Left renal pelvis (tissue), 4 donors: ENCODE measurements around the gene TMTC2. TPM values are rescaled to one million over a fixed set of nuclear protein-coding genes. Genes with fewer than 3 reads are reported as not detected.

Experiments used
- DNase-seq, 4 donors: peaks; one replicate each; pipeline ENCODE4 v3.0.0-alpha.2; 2013; ENCODE audit warnings: low read depth in 4 of 4, low spot score in 3 of 4
- polyA plus RNA-seq, 4 donors: library from polyadenylated mRNA; unstranded; fragments of 120-200 nt; gene quantifications; one replicate each; pipeline ENCODE4 v1.2.1, GENCODE V29; 2013; ENCODE audit not compliant: insufficient read length in 4 of 4

TMTC2 gene
- polyA plus RNA-seq, 4 donors = 41.5 to 105 (median 43.9) TPM

DNA sequence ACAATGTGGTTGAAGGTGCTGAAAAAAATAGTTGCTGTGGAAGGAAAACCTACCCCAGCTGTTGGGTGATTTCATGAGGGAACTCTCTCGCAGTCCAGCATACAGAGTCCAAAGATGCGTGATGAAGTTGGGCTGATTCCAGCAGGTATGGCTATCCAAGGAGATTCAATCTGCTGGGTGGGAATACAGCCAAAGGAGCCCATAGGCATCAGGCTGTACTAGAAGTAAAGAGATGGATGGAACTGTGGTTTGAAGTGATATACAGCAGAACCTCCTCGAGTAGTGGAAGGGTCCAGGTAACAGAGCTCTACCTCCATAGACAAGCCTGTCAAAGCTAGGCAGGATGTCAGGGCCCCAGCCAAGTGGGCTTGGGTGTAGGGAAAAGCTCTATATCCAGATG is 11.5 kb upstream of the TMTC2 start:
- DNase-seq = no peak

DNA sequence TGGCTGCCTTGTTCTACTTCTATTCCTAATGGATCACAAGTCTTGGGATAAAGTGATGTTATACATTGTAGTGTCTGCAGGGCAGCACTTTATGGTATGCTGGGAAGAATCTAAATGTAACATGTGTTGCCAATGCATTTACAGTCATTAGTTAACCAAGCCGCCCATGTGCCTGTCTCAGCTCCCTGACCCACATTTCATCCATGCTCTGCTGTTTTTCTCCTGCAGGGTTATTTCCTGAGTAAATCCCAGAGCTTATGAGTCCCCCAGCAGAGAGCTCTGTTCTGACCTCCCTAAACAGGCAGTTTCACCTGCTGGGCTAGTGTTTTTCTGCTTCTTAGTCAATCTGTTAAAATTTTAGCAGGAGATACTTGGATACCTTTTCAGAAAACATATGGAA is 4.4 kb upstream of the TMTC2 start:
- no peak for DNase-seq

DNA sequence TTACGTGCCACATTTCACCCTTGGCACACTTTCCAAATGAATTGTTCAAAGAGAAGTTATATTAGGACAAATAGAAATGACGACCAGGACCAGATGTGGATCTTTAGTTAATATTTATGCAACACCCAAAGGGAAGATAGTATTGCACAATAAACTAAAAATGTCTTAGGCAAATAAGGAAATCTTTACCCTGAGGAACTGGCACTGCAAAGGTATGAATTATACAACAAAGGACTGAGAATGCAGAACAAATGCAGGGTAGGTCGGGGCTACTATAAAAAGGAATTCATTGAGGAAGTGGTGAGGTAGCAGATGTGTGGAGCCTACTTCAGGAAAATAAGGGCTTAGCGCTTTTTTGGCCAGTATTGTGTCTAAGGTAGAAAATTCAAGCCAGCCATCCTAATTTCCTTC is 3.9 kb upstream of the TMTC2 start:
- no peak for DNase-seq

DNA sequence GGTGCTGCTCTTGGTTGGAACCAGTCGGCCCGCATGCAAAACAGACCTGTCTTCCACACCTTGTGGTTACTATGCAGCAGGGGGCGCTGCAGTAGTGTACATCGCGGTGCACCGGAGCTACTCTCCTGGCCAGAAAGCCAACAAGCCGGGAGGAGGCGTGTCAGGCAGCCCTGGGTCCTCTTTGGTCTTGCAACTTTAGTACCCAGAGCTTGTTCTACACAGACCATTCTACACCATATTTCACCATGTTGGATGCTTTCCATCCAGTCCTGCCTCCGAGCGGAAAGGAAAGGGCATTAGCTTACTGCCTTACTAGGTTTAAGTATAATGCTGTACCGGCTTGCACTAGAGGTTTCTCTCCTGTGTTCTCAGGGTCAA is 927 bp upstream of the TMTC2 start:
- DNase-seq = peak; percentile 86 to 90 (median 87)

DNA sequence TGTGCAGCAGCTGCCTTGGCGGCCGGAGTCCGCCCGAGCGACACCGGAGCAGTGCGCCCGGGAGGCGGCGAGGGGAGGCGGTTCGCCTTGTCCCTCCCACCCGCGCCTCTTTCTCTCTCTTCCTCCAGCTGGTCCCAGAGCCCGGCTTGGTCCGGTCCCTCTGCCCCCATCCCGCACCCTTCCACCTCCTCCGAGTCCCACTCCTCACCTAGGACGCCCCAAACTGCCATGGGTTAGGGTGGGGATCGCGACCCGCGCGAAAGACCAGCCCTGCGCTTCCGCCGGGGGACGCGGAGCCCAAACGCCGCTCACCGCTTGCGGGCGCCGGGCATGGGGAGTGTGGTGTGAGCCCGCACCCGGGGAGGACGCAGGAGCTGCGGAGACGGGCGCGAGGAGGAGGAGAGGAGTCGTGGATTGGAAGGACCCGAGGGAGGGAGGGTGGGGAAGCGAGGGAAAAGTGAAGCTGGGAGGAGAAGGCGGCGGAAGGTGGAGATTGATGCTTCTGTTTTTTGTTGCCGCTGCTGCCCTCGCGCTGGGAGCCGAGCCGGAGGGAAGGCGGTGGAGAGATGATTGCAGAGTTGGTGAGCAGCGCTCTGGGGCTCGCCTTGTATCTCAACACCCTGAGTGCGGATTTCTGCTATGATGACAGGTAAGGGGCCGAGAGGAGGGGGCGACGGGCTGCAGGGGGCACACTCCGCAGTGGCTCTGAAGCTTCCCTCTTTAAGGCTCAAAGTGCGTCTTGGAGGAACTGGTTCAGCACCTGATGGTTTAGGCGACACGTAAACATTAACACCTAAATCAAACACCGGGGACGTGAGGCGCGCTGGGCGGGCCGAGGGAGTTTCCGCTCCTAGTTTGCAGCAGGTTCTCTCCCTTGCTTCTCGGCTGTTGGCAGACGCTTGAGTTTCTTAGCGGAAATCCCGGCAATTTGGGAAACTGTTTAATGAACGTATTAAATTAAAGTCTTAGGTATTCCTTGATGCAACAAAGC is 610 bp downstream of the TMTC2 start:
- peak in 2 of 4 donors; percentile 26 to 42 for DNase-seq

DNA sequence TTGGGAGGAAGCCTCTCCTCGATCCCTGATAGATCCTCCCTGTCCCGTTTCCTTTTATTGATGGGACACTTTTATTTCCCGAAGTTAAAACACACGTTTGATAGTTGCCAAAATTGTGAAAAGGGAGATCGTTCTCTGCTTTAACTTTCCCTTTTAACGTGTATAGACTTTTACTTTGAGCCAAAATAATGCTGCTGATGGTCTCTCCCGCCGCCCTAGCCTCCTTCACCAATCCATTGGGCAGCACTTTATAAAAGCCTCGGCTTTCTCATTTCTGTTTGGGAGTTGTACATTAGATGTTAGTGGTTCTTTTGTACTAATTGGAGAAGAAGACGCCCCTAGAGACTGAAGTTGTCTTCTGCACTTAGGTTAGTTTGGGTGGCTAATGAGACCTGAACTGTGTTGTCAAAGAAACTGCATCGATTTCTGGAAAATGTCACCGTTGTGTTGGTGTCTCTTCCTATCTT is 1.4 kb downstream of the TMTC2 start:
- DNase-seq = no peak

DNA sequence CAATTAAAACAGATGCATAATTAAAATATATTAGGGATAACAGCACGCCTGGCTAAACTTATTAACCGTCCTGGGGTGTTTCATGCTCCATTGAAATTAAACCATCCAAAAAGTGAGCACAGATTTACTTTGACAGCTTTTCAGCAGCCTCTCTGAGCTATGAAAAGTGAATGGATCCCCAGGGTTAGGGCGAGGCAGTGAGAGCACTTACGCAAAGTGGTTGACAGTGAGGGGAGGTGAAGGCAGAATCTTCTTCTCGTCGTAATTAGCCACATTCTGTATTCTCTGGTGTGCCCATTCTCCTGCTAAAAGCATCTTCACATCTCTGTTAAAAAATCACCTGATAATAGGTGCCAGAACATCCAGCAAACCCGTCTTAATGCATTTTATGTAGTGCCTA is 1.9 kb downstream of the TMTC2 start:
- DNase-seq = no peak

DNA sequence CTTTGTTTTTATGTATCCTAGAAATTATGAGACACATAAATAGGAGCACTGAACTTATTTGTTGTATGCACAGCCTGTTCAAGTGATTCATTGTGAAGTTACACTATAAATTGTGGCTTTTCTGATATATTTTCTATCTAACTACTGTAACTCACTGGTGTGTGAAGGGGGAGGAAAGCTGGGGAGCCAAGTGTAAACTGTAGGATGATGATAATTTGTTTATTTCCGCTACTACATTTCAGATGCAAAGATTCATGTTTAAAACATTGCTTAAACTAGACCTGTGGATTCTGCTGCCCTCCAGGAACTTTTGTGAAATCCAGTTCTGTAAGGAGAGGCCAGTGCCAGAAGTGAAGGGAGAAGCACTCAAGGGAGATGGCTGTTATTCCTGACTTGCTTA is 3.3 kb downstream of the TMTC2 start:
- no peak for DNase-seq

DNA sequence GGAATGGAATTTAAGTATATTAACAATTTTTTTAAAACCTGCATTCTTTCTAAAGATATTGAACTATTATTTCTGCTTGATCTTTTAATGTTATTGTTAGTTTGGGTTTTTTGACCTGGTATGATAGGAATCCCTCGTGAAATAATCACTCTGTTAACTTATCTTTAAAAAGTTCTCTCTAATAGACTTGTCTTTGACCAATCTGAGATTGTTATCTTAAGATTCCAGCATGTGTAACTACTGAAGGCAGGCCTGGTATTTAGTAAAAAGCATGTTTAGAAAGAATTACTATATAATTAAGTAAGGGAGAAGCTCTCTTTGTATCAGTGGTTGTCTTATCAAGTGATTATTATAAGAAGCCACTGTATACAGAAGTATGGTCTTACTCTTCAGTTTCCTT is 4.8 kb downstream of the TMTC2 start:
- DNase-seq = no peak

DNA sequence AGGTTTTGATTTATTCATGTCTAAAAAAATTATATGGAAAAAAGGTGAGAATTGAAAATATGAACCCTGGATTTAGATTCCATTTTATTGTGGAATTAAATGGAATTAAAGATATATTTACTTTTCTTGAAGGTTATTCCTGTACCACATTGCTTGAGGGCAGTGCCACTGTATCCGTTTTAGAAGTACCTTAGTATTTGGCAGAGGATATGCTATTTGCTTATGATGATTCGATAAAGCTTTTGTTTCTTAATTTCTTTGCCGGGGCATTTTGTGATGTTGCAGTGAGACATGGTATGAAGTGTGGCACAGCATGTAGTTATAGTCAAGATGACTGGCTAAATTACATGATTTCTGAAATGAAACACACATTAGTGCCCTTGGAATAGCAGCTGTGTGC is 7.6 kb downstream of the TMTC2 start:
- no peak for DNase-seq

DNA sequence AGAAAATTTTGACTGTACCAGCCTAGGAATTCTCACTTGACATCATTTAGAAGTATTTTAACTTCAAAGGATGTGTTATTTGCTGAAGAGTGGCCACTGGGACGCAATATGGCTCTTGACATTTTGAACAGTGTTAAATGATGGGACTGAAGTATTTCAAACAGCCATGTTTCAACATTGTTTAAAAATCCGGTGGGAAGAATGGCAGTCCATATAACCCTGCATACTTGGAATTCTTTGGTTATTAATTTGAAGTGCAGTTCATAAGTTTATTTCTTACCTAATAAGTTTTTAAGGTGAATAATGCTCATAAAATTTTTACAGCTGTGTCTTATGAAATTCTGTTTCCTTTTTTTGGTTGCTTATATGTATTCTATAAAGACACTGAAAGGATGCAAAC is 8.3 kb downstream of the TMTC2 start:
- DNase-seq = no peak

DNA sequence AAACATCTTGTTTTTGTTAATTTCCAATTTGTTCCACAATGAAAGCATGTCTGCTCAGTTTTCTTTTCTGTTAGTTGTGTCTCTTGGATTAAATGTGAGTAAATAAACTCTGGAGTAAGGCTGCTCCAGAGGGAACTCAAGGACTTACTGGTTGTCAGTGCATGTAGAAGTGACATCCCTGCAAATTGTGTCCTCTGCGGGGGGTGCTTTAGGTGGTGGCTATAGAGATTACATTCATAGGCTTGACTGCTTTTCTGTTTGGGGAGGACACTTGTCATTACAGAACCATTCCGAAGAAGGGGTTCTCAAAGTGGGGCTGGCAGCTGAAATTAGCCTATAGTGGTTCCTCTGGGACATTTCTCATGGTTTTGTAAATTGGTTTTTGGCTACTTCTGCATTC is 8.8 kb downstream of the TMTC2 start:
- no peak for DNase-seq

DNA sequence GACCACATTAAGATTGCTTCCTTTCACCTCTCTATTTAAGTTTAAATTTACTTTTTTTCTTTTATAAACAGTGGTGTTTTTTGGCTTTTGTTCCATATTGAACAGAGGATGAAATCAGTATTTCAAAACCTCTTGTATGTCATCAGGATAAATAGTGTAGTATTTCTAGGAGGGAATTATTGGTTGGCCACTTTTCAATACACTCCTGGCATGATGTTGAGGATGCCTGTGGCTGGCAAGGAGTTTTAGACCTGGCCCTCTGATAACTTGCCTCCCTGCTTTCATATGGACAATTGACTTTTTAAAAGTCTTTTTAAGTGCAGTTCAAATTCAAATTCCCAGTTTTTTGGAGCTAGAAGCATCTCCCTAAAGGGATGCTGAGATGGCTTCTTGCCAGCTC is 9.8 kb downstream of the TMTC2 start:
- DNase-seq = no peak

DNA sequence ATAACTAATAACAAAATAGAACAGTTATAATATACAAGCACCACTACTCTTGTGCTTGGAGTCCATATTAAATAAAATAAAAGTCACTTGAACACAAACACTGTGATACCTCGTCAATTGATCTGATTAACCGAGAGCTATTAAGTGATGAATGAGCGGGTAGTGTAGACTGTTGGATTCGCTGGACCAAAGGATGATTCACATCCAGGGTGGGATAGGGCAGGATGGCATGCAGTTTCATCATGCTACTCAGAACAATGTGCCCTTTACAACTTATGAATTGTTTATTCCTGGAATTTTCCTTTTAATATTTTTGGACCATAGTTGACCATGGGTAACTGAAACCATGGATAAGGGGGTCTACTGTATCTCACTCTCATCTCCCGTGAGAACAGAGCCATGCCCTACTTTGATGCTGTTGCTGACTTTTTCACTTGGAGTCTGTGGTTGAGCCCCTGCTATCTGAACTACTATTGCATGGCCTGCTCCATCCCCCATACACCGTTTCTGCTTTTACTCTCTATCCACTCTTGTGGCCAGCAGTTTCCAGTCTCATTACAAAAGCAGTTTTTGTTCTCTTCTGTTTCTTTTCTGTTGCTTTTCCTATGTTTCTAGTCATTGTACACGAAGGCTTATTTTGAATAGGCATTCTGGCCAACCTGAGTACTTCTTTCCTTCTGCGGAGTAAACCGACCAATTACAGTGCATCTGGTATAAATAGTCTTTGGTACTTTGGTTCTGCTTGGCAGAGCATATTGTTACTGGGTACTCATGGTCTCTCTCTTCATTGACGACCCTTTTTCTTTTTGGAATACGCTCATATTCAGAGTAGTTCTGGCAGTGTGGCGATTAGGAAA is 12.2 kb downstream of the TMTC2 start:
- DNase-seq = no peak

DNA sequence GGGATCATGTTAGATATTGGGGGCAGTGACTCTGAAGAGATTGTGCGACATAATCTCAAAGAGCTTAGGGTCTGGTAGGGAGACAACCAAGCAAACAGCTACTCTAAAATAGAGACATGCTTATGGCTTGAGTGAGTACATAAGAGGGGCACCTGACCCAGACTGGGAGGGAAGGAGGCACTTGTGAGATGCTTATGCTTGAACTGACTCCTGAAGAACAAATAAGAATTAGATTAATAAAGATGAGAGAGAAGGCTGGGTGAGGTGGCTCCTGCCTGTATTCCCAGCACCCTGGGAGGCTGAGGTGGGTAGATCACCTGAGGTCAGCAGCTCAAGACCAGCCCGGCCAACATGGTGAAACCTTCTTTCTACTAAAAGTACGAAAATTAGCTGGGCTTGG is 19.1 kb downstream of the TMTC2 start:
- no peak for DNase-seq

DNA sequence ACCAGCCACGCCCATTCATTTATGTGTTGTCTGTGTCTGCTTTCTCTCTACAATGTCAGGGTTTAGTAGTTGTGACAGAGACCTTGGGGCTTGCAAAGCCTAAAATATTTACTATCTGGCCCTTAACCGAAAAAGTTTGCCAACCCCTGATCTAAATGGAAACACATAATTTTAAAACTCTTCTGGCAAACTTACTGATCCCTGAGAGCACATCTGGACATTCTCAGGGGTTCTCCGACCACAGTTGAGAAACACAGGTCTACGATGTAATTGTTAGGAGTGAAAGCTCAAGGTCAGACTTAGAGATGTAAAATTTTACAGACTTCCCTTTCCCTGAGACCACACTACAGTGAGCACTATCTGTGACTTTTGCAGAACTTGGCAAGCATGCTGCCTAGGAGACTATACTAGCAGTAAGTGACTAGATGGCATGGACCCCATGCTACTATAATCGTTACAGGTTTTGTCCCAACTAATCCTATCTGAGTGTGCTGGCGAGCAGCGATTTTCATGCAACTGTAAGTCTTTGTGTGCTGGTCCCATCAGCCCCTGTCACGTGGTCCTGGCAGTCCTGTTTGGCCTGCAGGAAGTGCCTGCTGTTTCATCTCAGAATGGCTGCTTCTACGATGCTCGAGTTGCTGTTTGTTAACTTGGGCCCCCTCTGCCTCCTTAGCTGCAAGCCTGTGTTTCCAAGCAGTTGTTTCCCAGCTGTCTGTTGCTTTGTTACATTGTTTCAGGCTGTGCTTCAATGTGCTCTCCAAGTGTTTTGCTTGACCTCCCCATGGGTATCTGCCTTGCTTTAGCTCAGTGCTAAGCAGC is 21.6 kb downstream of the TMTC2 start:
- DNase-seq = peak in 2 of 4 donors; percentile 24 to 35

DNA sequence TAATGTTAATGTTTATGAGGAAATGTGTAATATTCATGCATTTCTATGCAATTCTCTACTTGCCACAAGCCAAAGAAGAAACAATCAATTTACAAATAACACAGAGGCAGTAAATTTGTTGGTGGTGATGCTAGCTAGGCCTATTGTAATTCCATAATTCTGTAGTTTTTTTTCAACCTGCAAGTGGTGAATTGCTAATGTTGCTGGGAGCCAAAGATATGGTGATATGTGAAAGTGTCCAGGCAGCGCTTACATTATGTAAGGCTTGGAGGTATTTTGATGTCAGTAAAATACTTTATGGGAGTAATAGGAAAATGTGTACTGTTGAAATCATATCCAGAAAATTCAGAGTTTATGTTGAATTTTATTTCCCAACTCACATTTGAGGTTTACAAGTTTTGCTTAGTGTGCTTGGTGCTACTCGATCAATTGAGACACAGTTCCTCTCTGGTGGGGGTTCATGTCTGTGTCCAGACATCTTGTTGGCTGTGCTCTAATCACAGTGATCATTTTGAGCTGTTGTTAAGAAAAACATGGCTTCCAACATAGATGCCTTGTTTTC is 23.2 kb downstream of the TMTC2 start:
- DNase-seq = no peak

DNA sequence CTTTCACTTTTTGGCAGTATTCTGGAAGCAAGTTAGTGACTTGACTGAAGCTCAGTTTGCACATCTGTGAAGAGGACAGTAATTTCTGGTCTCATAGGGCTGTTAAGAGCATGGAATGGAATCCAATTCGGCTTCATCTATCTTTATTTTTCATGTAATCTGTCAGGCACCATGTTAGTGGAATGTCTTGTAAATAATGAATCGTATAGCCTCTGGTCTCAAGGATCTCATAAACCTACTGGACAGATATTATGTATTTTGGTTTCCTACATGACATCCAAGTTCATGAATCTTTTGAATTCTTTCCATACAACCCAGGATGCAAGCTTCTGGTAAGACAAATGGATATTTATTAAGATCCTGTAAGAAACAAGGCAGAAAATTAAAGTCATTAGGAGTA is 24.0 kb downstream of the TMTC2 start:
- no peak for DNase-seq

DNA sequence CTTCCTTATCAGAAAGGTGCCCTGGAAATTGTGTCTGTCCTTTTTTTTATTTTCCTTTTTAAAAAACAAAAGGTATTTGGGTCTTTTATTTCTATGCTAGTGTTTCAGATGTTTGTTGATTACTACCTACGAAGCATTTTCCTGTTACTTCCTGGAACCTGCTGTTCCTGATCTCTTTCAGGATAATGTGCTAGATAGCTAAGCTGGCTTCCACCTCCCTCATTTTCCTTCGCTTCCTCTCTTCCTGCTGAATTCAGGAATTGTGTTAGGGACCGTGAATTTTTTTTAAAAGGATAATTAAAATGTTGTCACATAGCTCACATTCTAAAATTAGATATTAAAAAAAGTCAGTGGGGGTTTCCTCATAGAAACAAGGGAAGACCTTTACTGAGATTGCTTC is 27.7 kb downstream of the TMTC2 start:
- no peak for DNase-seq

DNA sequence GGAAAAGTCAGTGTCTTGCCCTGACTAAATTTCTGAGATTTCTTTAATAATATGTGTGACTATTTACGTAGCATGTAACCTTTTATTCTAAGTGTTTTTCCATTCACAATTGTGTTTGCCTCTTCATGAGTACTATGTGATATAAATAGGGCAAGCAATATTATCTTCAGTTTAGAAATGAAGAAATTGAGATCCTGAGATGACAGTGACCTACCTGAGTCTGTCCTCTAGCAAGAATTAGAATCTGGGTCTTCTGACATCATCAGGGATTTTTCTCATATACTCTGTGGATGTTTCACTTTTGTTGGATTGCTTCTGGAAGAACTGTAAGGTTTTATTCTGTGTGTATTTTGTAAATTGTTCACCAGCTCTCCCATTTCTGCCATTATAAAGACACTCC is 35.0 kb downstream of the TMTC2 start:
- DNase-seq = no peak
